HG03103 (cell line): ENCODE measurements around the gene PTH1R.

Experiments used
- ATAC-seq: cut with Tn5 transposase; IDR thresholded peaks from one replicate; pipeline ENCODE4 v1.9.1; 2021; ENCODE audit warnings: low read depth; ENCODE audit not compliant: unreplicated experiment

Gene PTH1R

GRCh38 chr3:46942481-46943236 is 65.1 kb downstream of the PTH1R start:
- ATAC-seq, result no peak

GRCh38 chr3:46943237-46944187 is 66.0 kb downstream of the PTH1R start:
- no peak for ATAC-seq

- no peak for ATAC-seq
Measured at GRCh38 chr3:46944191-46944590, 66.7 kb downstream of the PTH1R start.

- no peak for ATAC-seq
Measured at GRCh38 chr3:46946416-46946815, 68.9 kb downstream of the PTH1R start.

- no peak for ATAC-seq
Measured at GRCh38 chr3:46946856-46947545, 69.5 kb downstream of the PTH1R start.

GRCh38 chr3:46947546-46947901 is 70.0 kb downstream of the PTH1R start:
- no peak for ATAC-seq

- ATAC-seq, result no peak
Measured at GRCh38 chr3:46947981-46948791, 70.7 kb downstream of the PTH1R start.

GRCh38 chr3:46948830-46949671 is 71.5 kb downstream of the PTH1R start:
- ATAC-seq, result no peak

GRCh38 chr3:46950177-46950576 is 72.7 kb downstream of the PTH1R start:
- no peak for ATAC-seq

- ATAC-seq, result no peak
Measured at GRCh38 chr3:46950650-46951241, 73.2 kb downstream of the PTH1R start.

- ATAC-seq, result no peak
Measured at GRCh38 chr3:46952813-46953212, 75.3 kb downstream of the PTH1R start.
